GM21390 (cell line): Measurements from ENCODE around the gene PTPRN2.
"Not testable (repeated sequence)": the region's sequence is repeated elsewhere in the genome, so short reads cannot be mapped to it uniquely, and the experiment has no call there.

Experiments used
- ATAC-seq: cut with Tn5 transposase; IDR thresholded peaks from one replicate; pipeline ENCODE4 v1.9.1; 2021; ENCODE audit not compliant: unreplicated experiment

The PTPRN2 gene

GRCh38 chr7:158520825-158521224, 66.8 kb downstream of the PTPRN2 start:
- ATAC-seq, result no peak

GRCh38 chr7:158519633-158520174, 67.9 kb downstream of the PTPRN2 start:
- no peak for ATAC-seq

- no peak for ATAC-seq
Observed at GRCh38 chr7:158518980-158519632, 68.5 kb downstream of the PTPRN2 start.

- ATAC-seq, result no peak
Observed at GRCh38 chr7:158517571-158517970, 70.1 kb downstream of the PTPRN2 start.

GRCh38 chr7:158517072-158517471, 70.6 kb downstream of the PTPRN2 start:
- no peak for ATAC-seq

GRCh38 chr7:158516524-158516923, 71.1 kb downstream of the PTPRN2 start:
- no peak for ATAC-seq

- no peak for ATAC-seq
Observed at GRCh38 chr7:158512869-158513268, 74.8 kb downstream of the PTPRN2 start.

GRCh38 chr7:158512042-158512441, 75.6 kb downstream of the PTPRN2 start:
- no peak for ATAC-seq

- ATAC-seq, result no peak
Observed at GRCh38 chr7:158508802-158509385, 78.7 kb downstream of the PTPRN2 start.

GRCh38 chr7:158508321-158508720, 79.3 kb downstream of the PTPRN2 start:
- ATAC-seq, result not testable (repeated sequence)

GRCh38 chr7:158507917-158508316, 79.7 kb downstream of the PTPRN2 start:
- ATAC-seq, result no peak

GRCh38 chr7:158507175-158507574, 80.4 kb downstream of the PTPRN2 start:
- not testable (repeated sequence) for ATAC-seq

GRCh38 chr7:158506626-158507025, 81.0 kb downstream of the PTPRN2 start:
- no peak for ATAC-seq

- no peak for ATAC-seq
Observed at GRCh38 chr7:158505683-158506082, 81.9 kb downstream of the PTPRN2 start.

GRCh38 chr7:158502068-158502750, 85.4 kb downstream of the PTPRN2 start:
- ATAC-seq, result no peak

GRCh38 chr7:158501393-158502067, 86.1 kb downstream of the PTPRN2 start:
- ATAC-seq, result no peak

GRCh38 chr7:158500651-158501052, 87.0 kb downstream of the PTPRN2 start:
- no peak for ATAC-seq

- no peak for ATAC-seq
Observed at GRCh38 chr7:158499082-158499455, 88.6 kb downstream of the PTPRN2 start.

- ATAC-seq, result no peak
Observed at GRCh38 chr7:158498443-158499081, 89.1 kb downstream of the PTPRN2 start.

- no peak for ATAC-seq
Observed at GRCh38 chr7:158497627-158498026, 90.0 kb downstream of the PTPRN2 start.

GRCh38 chr7:158495786-158496185, 91.8 kb downstream of the PTPRN2 start:
- ATAC-seq, result no peak
